DND-41 (cell line): ENCODE data around the gene ZNF675.
"Not testable (repeated sequence)": the region's sequence is repeated elsewhere in the genome, so short reads cannot be mapped to it uniquely, and the experiment has no call there.

ENCODE experiments used
- ATAC-seq: fragments of 200-7000 bp; cut with Tn5 transposase; 3 replicates; pipeline ENCODE4 v1.9.1; 2021; ENCODE audit warnings: low read depth; ENCODE audit not compliant: insufficient read depth
- DNase-seq: peaks from one replicate; pipeline ENCODE4 v3.0.0-alpha.2; 2020
- H2AFZ ChIP-seq: 2 replicates; pipeline ENCODE4 v1.6.0; 2012; ENCODE audit warnings: low read depth, low read length
- H3K27ac ChIP-seq: 2 replicates; pipeline ENCODE4 v1.5.1; 2012; ENCODE audit warnings: low read length, inconsistent platforms
- H3K27me3 ChIP-seq: fragments of 200-600 bp; sonication (generic); 2 replicates; pipeline ENCODE4 v1.6.0; 2012; ENCODE audit warnings: low read length, mild to moderate bottlenecking, inconsistent platforms; ENCODE audit not compliant: insufficient read depth, poor library complexity
- H3K36me3 ChIP-seq: 2 replicates; pipeline ENCODE4 v1.5.1; 2012; ENCODE audit warnings: low read length, inconsistent platforms; ENCODE audit not compliant: insufficient read depth
- H3K4me1 ChIP-seq: 2 replicates; pipeline ENCODE4 v1.5.1; 2012; ENCODE audit warnings: mild to moderate bottlenecking, low read length; ENCODE audit not compliant: insufficient read depth
- H3K4me2 ChIP-seq: 2 replicates; pipeline ENCODE4 v1.6.0; 2012; ENCODE audit warnings: mild to moderate bottlenecking, moderate library complexity, low read length, inconsistent platforms; ENCODE audit not compliant: insufficient read depth
- H3K4me3 ChIP-seq, 2 experiments: fragments of 200-600 bp in 1 of 2; shearing (Covaris generic) in 1 of 2; 2 replicates each; pipeline ENCODE4 v1.5.1; 2012 to 2016; ENCODE audit warnings: inconsistent platforms in 2 of 2, low read length in 2 of 2, mild to moderate bottlenecking in 2 of 2, low read depth in 1 of 2, moderate library complexity in 1 of 2
- H3K79me2 ChIP-seq: 2 replicates; pipeline ENCODE4 v1.6.0; 2012; ENCODE audit warnings: low read length, inconsistent platforms; ENCODE audit not compliant: insufficient read depth
- H3K9ac ChIP-seq: 2 replicates; pipeline ENCODE4 v1.6.0; 2012; ENCODE audit warnings: low read depth, mild to moderate bottlenecking, inconsistent platforms, low read length, moderate library complexity
- H3K9me3 ChIP-seq: 2 replicates; pipeline ENCODE4 v1.5.1; 2012; ENCODE audit warnings: low read length, moderate library complexity, mild to moderate bottlenecking, inconsistent platforms; ENCODE audit not compliant: insufficient read depth, severe bottlenecking
- H4K20me1 ChIP-seq: 2 replicates; pipeline ENCODE4 v1.6.0; 2012; ENCODE audit warnings: low read length; ENCODE audit not compliant: insufficient read depth
- CTCF ChIP-seq: IDR thresholded peaks from 2 replicates; pipeline ENCODE4 v1.5.1; 2012; ENCODE audit warnings: borderline replicate concordance, low read length, moderate library complexity, mild to moderate bottlenecking; ENCODE audit not compliant: poor library complexity, severe bottlenecking; ENCODE audit errors: extremely low read depth
- EZH2 ChIP-seq: IDR thresholded peaks from 3 replicates; pipeline ENCODE4 v1.6.1; 2012; ENCODE audit warnings: borderline replicate concordance, low read depth, mild to moderate bottlenecking, moderate library complexity, low read length, inconsistent platforms; ENCODE audit not compliant: severe bottlenecking

Gene ZNF675

GRCh38 chr19:23698711-23699520 is 11.9 kb upstream of the ZNF675 start:
- Histone ChIP-seq H3K4me1 (no peaks in the 10 kb centered on the region), H2AFZ (no peak overlapping the region), H3K4me2 (no peak overlapping the region), H3K4me3 (no peak overlapping the region), H3K36me3 (no peaks in the 10 kb centered on the region), H3K27ac (no peak overlapping the region), H3K79me2 (no peaks in the 10 kb centered on the region), H3K9ac (no peak overlapping the region), H3K9me3 (no peaks in the 10 kb centered on the region), H4K20me1 (no peaks in the 10 kb centered on the region), H3K27me3 (no peaks in the 10 kb centered on the region)
- no peak for ATAC-seq
- DNase-seq: no peak
- TF ChIP-seq EZH2 (no peak), CTCF (no peak)

GRCh38 chr19:23692937-23693336 is 5.9 kb upstream of the ZNF675 start:
- not testable (repeated sequence) for H3K4me2 ChIP-seq, H4K20me1 ChIP-seq, H3K9ac ChIP-seq, H2AFZ ChIP-seq, H3K36me3 ChIP-seq, DNase-seq, H3K27ac ChIP-seq, H3K9me3 ChIP-seq, H3K79me2 ChIP-seq, H3K4me3 ChIP-seq, H3K27me3 ChIP-seq, H3K4me1 ChIP-seq, ATAC-seq

- Histone ChIP-seq H3K79me2 (peaks cover 99% of the 10 kb centered on the region), H3K36me3 (peaks cover 58% of the 10 kb centered on the region), H3K9me3 (peaks cover 25% of the 10 kb centered on the region), H3K27ac (no peak overlapping the region), H3K4me2 (no peak overlapping the region), H4K20me1 (peaks cover 21% of the 10 kb centered on the region; the same call in 1 of the 2 replicates), H3K27me3 (no peaks in the 10 kb centered on the region), H3K4me1 (no peaks in the 10 kb centered on the region), H3K9ac (no peak overlapping the region), H3K4me3 (no peak overlapping the region), H2AFZ (no peak overlapping the region)
- DNase-seq: no peak
- TF ChIP-seq CTCF: no peak
- TF ChIP-seq EZH2: no peak
- ATAC-seq: no peak
Observed at GRCh38 chr19:23673132-23673531, 13.9 kb downstream of the ZNF675 start.

- not testable (repeated sequence) for H3K4me3 ChIP-seq, H3K9ac ChIP-seq, H2AFZ ChIP-seq, H3K27ac ChIP-seq, H3K27me3 ChIP-seq, ATAC-seq, H3K4me1 ChIP-seq, DNase-seq, H3K4me2 ChIP-seq
- Histone ChIP-seq H3K79me2 (peaks cover 90% of the 10 kb centered on the region), H3K9me3 (peaks cover 33% of the 10 kb centered on the region), H4K20me1 (peaks cover 21% of the 10 kb centered on the region; the same call in 1 of the 2 replicates), H3K36me3 (peaks cover 86% of the 10 kb centered on the region)
Observed at GRCh38 chr19:23668606-23669005, 18.4 kb downstream of the ZNF675 start.
